Thoracic aorta (tissue), 2 donors: ENCODE measurements around the gene MOB3B. TPM values are rescaled to one million over a fixed set of nuclear protein-coding genes. Genes with fewer than 3 reads are reported as not detected.

Experiments used
- ATAC-seq: fragments of 150-250 bp; one replicate; pipeline ENCODE4 v1.8.0; 2017; ENCODE audit warnings: low read depth; ENCODE audit not compliant: insufficient number of reproducible peaks, low FRiP score
- DNase-seq: peaks from one replicate; pipeline ENCODE4 v3.0.0-alpha.2; 2020; ENCODE audit warnings: low spot score
- H3K27ac ChIP-seq, 2 donors: fragments of 200-600 bp; sonication (generic); 1 replicate in 1 of 2; 2 replicates in 1 of 2; pipeline ENCODE4 v1.5.1; 2016; ENCODE audit warnings: mild to moderate bottlenecking in 2 of 2, moderate library complexity in 2 of 2
- H3K27me3 ChIP-seq: fragments of 200-600 bp; sonication (generic); replicated peaks from 2 replicates; pipeline ENCODE4 v1.6.0; 2016; ENCODE audit warnings: mild to moderate bottlenecking; ENCODE audit not compliant: insufficient read depth
- H3K36me3 ChIP-seq: fragments of 200-600 bp; sonication (generic); one replicate; pipeline ENCODE4 v1.5.1; 2016
- H3K4me1 ChIP-seq, 2 donors: fragments of 200-600 bp; sonication (generic); 1 replicate in 1 of 2; 2 replicates in 1 of 2; pipeline versions ENCODE4 v1.5.1 to v1.6.0; 2016; ENCODE audit warnings: low read depth in 2 of 2, mild to moderate bottlenecking in 1 of 2; ENCODE audit not compliant: control insufficient read depth in 1 of 2
- H3K4me3 ChIP-seq: fragments of 200-600 bp; sonication (generic); 2 replicates; pipeline ENCODE4 v1.5.1; 2016; ENCODE audit warnings: mild to moderate bottlenecking
- H3K9me3 ChIP-seq: fragments of 200-600 bp; sonication (generic); 2 replicates; pipeline ENCODE4 v1.5.1; 2016
- total RNA-seq, 2 donors: library from RNA; depleted of rRNA; stranded (reverse); fragments of >200 nt; gene quantifications; one replicate each; pipeline versions ENCODE4 v1.1.0 to v1.2.3, GENCODE V29; 2016
- TF ChIP-seq, protein P1 (sequence below): fragments of 200-600 bp; sonication (generic); IDR thresholded peaks from one replicate; pipeline ENCODE4 v1.5.1; 2019; ENCODE audit warnings: antibody characterized with exemption

Gene MOB3B
- total RNA-seq, 2 donors from 2014 or later = 6.6 to 11.1 TPM

GRCh38 chr9:27499451-27499850 lies 30.2 kb downstream of the MOB3B start:
- TF ChIP-seq, protein P1, sequence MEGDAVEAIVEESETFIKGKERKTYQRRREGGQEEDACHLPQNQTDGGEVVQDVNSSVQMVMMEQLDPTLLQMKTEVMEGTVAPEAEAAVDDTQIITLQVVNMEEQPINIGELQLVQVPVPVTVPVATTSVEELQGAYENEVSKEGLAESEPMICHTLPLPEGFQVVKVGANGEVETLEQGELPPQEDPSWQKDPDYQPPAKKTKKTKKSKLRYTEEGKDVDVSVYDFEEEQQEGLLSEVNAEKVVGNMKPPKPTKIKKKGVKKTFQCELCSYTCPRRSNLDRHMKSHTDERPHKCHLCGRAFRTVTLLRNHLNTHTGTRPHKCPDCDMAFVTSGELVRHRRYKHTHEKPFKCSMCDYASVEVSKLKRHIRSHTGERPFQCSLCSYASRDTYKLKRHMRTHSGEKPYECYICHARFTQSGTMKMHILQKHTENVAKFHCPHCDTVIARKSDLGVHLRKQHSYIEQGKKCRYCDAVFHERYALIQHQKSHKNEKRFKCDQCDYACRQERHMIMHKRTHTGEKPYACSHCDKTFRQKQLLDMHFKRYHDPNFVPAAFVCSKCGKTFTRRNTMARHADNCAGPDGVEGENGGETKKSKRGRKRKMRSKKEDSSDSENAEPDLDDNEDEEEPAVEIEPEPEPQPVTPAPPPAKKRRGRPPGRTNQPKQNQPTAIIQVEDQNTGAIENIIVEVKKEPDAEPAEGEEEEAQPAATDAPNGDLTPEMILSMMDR = no peak
- Histone ChIP-seq H3K36me3 (no peaks in the 10 kb centered on the region), H3K27ac (no peak overlapping the region), H3K4me1 (no peaks in the 10 kb centered on the region), H3K27me3 (no peaks in the 10 kb centered on the region), H3K9me3 (no peaks in the 10 kb centered on the region), H3K4me3 (no peak overlapping the region)
- DNase-seq (no peak), ATAC-seq (no peak)

GRCh38 chr9:27497883-27498417 lies 31.7 kb downstream of the MOB3B start:
- H3K4me3 ChIP-seq = no peak overlapping the region
- H3K36me3 ChIP-seq = no peaks in the 10 kb centered on the region
- TF ChIP-seq, protein P1 = no peak

GRCh38 chr9:27496135-27496504 lies 33.5 kb downstream of the MOB3B start:
- Histone ChIP-seq H3K4me1 (no peaks in the 10 kb centered on the region), H3K4me3 (no peak overlapping the region), H3K27ac (no peak overlapping the region), H3K9me3 (no peaks in the 10 kb centered on the region), H3K36me3 (no peaks in the 10 kb centered on the region), H3K27me3 (no peaks in the 10 kb centered on the region)
- TF ChIP-seq, protein P1 = no peak
- DNase-seq = no peak
- no peak for ATAC-seq

More at GRCh38 chr9:27497883-27498417, 31.7 kb downstream of the MOB3B start:
- ATAC-seq (no peak), DNase-seq (no peak)
- H3K4me1 ChIP-seq = no peaks in the 10 kb centered on the region
- no peaks in the 10 kb centered on the region for H3K27me3 ChIP-seq
- no peaks in the 10 kb centered on the region for H3K9me3 ChIP-seq
- H3K27ac ChIP-seq = no peak overlapping the region

DNA sequence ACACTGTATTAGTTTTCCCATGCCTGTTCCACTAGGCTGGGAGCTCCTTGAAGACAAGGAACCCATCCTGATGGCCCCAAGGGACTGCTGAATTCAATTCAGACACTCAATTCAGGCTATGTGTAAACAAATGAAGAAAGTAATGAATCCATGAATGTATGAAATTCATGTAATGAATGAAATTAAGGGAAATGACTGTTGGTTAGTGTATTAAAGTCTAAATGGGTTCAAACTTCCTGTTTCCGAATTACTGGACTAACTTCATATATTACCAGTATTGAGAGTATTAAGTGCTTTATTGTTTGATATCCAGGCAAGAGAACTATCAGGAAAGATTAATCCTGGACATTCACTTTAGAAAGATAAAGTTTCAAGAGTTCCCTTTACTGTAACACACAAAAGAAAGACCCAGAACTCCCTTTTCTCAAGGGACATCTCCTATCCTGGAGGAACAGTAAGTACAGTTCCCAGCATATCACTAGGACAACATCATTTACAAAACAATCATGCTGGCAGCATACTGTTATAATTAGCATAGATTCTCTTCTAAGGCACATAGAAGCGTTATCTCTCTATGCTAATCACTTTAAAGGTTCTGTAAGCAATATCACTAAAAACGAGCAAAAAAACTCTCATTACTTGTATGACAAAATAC lies 34.0 kb downstream of the MOB3B start:
- ATAC-seq = no peak
- Histone ChIP-seq H3K9me3 (no peaks in the 10 kb centered on the region), H3K27ac (no peak overlapping the region), H3K36me3 (no peaks in the 10 kb centered on the region), H3K4me1 (no peaks in the 10 kb centered on the region), H3K27me3 (no peaks in the 10 kb centered on the region), H3K4me3 (no peak overlapping the region)
- TF ChIP-seq, protein P1 = no peak
- no peak for DNase-seq

DNA sequence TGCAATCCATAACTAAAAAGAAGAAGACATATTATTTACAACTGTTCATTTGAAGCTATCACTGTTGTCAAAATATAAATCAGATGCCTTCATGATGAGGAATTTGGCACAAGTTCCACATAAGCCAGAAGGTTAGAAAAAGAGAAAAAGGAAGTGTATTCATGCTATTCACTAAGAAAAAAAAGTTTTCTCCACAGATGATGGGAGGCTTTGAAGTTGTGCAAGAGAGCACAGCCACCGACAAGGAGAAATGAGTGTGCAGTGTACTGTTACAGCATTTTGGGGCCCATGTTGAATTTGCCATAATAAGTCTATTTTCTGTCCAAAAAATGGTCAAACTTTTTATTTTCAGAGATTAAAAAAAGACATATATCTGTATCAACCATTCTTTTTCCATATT lies 38.5 kb downstream of the MOB3B start:
- no peak for ATAC-seq
- DNase-seq = no peak

More for the DNA sequence above, 38.5 kb downstream of the MOB3B start:
- no peaks in the 10 kb centered on the region for H3K27me3 ChIP-seq
- no peak overlapping the region for H3K27ac ChIP-seq
- H3K9me3 ChIP-seq = no peaks in the 10 kb centered on the region
- no peaks in the 10 kb centered on the region for H3K36me3 ChIP-seq
- H3K4me3 ChIP-seq = no peak overlapping the region
- TF ChIP-seq, protein P1 = no peak
- H3K4me1 ChIP-seq = no peaks in the 10 kb centered on the region
